Right lobe of liver (tissue), 4 donors: ENCODE results near the gene KRT72.

ENCODE experiments used
- CTCF ChIP-seq, 4 donors: fragments of 200-600 bp in 3 of 4; fragments of 450-650 bp in 1 of 4; IDR thresholded peaks; one replicate each; pipeline versions ENCODE4 v1.5.1 to v1.8.0; 2016 to 2022; ENCODE audit warnings: antibody characterized with exemption in 4 of 4, mild to moderate bottlenecking in 2 of 4
- POLR2A ChIP-seq: fragments of 450-650 bp; IDR thresholded peaks from one replicate; pipeline ENCODE4 v1.6.1; 2017; ENCODE audit warnings: antibody characterized with exemption, mild to moderate bottlenecking
- donor health status: DM: no; HTN: no; CAD: no.
- donor health status: DM: no; HTN: no; CAD: no.
- donor health status: DM: no; HTN: yes; CAD: no.

GRCh38 chr12:52578469-52578868 lies 22.8 kb downstream of the KRT72 start:
- TF ChIP-seq CTCF (IDR thresholded peaks at IDR 0.05) (no peak), POLR2A (no peak)
